Forelimb muscle (tissue), 1 donor: ENCODE results near the gene SLC13A5. TPM values are rescaled to one million over a fixed set of nuclear protein-coding genes. Genes with fewer than 3 reads are reported as not detected.
"Not testable (repeated sequence)": the region's sequence is repeated elsewhere in the genome, so short reads cannot be mapped to it uniquely, and the experiment has no call there.

Experiments used
- DNase-seq: peaks from one replicate; pipeline ENCODE4 v3.0.0-alpha.2; 2013; ENCODE audit warnings: low read depth
- polyA plus RNA-seq: library from polyadenylated mRNA; unstranded; fragments of 120-200 nt; gene quantifications from one replicate; pipeline ENCODE4 v1.2.1, GENCODE V29; 2013; ENCODE audit not compliant: insufficient read length

The SLC13A5 gene
- polyA plus RNA-seq, 1 donor, result 0.05 TPM

GRCh38 chr17:6711081-6711674 lies 2.0 kb downstream of the SLC13A5 start:
- no peak for DNase-seq

- DNase-seq, result no peak
These were observed 2.9 kb downstream of the SLC13A5 start for GRCh38 chr17:6710317-6710716.

GRCh38 chr17:6708357-6708961 lies 4.7 kb downstream of the SLC13A5 start:
- DNase-seq, result no peak

GRCh38 chr17:6706996-6707395 lies 6.2 kb downstream of the SLC13A5 start:
- DNase-seq, result no peak

GRCh38 chr17:6706499-6706898 lies 6.7 kb downstream of the SLC13A5 start:
- no peak for DNase-seq

- DNase-seq, result no peak
These were observed 8.6 kb downstream of the SLC13A5 start for GRCh38 chr17:6704470-6705052.

GRCh38 chr17:6703751-6704150 lies 9.4 kb downstream of the SLC13A5 start:
- DNase-seq, result no peak

- DNase-seq, result no peak
These were observed 10.5 kb downstream of the SLC13A5 start for GRCh38 chr17:6702567-6703215.

GRCh38 chr17:6701719-6702118 lies 11.4 kb downstream of the SLC13A5 start:
- DNase-seq, result no peak

- DNase-seq, result no peak
These were observed 12.2 kb downstream of the SLC13A5 start for GRCh38 chr17:6700948-6701307.

GRCh38 chr17:6699997-6700947 lies 12.9 kb downstream of the SLC13A5 start:
- DNase-seq, result no peak

GRCh38 chr17:6698004-6698403 lies 15.2 kb downstream of the SLC13A5 start:
- no peak for DNase-seq

- no peak for DNase-seq
These were observed 16.3 kb downstream of the SLC13A5 start for GRCh38 chr17:6696906-6697305.

- no peak for DNase-seq
These were observed 17.6 kb downstream of the SLC13A5 start for GRCh38 chr17:6695565-6695964.

GRCh38 chr17:6695051-6695450 lies 18.1 kb downstream of the SLC13A5 start:
- no peak for DNase-seq

- not testable (repeated sequence) for DNase-seq
These were observed 21.2 kb downstream of the SLC13A5 start for GRCh38 chr17:6691958-6692357.

GRCh38 chr17:6691546-6691945 lies 21.6 kb downstream of the SLC13A5 start:
- DNase-seq, result no peak

- DNase-seq, result no peak
These were observed 22.5 kb downstream of the SLC13A5 start for GRCh38 chr17:6690641-6691040.

- DNase-seq, result no peak
These were observed 24.2 kb downstream of the SLC13A5 start for GRCh38 chr17:6688944-6689343.

GRCh38 chr17:6686026-6686425 lies 27.1 kb downstream of the SLC13A5 start:
- DNase-seq, result no peak

GRCh38 chr17:6684881-6685767 lies 28.0 kb downstream of the SLC13A5 start:
- no peak for DNase-seq
